RPMI8226 (cell line): ENCODE data around the gene AMBRA1.

Experiments used
- DNase-seq: peaks from one replicate; pipeline ENCODE4 v3.0.0-alpha.2; 2015

Gene AMBRA1

DNA sequence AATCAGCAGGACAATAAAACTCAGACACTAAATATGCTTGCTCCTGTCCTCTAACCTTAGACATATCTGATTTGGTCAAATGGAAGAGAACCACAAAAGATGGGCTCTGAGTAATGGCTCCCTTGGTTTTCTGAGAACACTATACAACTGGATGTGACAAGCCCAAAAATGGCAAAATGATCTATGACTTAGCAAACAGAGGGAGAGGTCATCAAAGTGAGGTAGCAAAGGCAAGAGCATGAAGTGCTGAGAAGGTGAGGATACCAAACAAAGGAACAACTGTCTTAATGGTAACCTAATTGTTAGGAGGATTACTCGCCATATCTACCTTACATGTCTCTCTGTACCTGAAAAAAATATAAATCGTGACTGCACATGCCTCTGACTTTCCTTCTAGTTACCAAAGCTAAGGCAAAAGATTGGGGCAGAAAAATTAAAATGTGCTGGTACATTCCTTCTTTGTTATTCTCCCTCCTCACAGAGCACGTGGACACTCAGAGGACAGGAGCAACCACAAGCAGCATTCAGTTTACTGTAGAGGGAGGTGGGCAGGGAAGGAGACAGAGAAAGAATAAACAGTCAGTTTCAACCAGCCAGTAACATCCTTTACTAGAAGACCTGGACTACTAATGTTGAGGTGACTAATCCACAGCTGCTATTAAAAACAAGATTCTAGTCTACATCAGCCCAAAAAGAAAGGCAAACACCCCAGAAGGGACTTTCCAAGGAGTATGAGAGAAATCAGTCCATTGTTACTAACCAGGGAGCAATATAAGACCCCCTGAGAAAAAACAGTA is 88.8 kb downstream of the AMBRA1 start:
- DNase-seq = no peak

DNA sequence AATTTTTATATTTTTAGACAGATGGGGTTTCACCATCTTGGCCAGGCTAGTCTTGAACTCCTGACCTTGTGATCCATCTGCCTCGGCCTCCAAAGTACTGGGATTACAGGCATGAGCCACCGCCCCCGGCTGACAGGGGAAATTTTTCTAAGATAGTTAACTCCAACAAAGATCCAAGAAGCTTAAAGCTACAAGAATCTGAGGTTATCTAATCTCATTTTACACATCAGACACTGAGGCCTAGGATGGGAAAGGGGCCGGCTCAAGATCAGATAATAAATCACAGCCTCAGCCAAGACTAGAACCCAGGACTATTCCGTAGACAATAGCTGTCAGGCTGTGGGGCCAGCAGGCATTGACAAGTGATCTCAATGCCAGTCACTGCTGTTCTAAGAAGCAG is 94.0 kb downstream of the AMBRA1 start:
- no peak for DNase-seq

DNA sequence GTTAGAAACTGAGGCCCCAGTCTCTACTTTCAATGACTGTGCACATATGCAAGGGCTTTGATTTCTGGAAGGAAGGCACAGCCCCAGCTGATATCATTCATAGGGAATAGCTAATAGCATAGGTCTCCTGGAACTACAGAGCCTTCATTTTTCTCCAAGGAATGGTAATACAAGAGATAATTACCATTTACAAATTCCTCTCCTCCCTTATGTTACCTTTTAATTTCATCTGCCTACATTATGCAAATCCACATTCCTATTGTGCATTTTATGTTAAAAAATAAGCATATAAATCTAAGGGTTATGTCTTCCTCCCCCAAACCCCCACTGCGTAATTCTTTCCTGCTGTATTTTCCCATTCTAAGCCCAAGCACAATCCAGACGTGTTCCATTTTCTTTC is 94.9 kb downstream of the AMBRA1 start:
- DNase-seq = no peak

DNA sequence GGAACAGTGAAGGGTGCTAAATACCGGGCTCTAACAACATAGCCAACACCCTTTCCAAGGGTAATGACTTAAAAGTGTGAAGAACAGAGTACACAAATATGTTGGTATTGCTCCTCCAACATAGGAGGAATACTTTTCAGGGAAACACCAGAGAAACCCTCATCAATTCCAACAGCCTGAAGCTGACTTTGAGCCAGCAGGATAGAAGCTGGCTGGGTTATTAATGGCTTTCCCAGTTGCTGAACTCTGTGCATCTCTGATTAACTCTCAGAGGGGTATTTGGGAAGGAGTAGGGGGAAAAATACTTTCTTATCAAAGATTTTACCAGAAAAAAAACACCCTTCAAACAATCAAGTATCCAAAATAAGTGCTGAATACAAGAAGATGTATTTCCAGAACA is 95.6 kb downstream of the AMBRA1 start:
- no peak for DNase-seq

DNA sequence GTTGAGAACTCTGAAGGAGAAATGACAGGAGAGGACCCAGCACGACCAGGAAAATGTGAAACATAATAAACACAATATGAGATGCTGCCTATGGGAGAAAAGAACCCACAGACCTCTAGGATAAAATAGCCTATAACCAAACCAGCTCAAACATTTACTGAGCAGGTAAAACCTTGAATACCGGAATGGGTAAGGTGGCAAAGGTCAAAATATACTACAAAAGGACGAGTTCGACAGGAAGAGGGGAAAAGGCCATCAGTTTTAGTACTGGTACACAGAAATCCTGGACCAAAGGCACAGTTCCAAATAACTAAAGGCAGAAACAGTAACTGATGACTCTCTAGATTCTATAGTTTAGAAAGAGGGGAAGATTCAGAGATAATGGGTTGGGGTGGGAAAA is 96.3 kb downstream of the AMBRA1 start:
- no peak for DNase-seq

DNA sequence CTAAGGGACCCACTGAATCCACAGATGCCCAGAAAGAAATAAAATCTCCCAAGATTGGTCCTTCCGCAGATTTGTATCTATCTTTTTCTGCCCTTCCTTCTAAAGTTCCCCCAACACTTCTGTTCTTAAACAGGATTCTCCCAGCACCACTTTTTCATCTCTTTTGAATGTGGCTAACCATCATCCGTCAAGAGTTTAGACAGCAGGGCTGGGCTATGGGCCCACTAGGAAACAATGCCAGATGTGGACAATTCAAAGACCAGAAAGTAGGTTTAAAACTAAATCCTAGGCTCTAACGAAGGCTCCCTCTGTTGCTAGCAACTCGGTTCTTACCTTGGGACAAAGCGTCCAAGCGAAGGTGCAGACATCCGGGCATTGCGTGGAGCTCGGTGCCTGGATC is 100.0 kb downstream of the AMBRA1 start:
- DNase-seq = no peak

DNA sequence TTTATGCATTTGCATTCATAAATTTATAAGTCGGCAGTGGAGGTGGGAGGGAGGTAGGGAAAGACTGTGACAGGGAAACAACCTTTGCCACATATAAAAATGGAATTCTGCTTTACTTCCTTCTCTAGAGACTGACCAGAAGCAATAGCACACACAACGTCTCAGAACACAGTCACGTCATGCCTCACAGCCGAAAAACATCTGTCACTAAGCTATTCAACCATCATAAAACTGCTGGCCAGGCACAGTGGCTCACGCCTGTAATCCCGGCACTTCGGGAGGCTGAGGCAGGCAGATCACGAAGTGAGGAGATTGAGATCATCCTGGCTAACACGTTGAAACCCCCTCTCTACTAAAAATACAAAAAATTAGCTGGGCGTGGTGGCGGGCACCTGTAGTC is 101.3 kb downstream of the AMBRA1 start:
- DNase-seq = no peak

DNA sequence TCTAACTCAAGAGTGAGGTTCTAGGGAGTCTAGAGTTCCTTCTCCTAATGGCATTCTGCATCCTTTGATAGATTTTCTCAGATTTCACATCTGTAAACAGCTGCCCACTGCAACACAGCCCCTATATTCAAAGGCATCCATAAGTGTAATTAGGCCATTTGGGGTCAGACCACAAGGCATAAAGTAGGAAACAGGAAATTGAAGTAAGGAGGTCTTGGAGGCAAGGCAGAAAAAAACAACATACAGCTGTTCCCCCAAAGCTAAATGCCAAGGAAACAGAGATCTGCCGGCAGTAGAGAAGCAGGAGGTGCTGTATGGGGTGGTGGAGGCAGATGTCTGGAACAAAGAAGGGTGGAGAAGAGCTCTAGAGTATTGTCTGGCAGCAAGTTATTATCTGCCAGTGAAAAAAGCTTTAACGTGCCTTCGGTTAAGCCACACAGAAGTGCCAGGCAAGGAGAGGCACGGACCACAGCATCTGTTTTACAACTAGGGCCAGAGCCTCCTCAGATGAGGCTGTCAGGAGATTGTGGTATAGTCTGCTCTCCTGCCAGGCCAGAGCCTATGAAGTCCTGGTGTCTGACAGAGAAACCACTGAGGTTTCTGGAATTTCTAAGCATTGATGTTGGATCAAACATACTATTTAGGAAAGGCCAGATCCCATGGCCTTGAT is 102.0 kb downstream of the AMBRA1 start:
- DNase-seq = no peak

DNA sequence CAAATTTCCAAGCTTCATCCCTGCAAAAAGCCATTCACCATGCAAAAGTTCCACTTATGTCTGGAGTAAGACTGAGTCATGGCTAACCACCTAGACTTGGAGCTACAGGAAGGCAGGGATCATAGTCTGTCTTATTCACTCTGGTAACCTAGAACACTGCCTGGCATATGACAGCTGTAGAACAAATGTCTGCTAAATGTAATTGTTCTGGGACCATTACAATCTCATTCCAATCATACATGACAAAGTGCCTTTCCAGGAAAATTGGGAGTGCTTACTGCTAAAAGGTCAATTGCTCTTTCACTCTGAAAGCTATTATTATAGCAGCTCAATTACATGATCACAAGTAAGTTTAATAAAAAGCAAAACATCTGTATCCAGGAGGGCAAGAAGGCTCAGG is 103.2 kb downstream of the AMBRA1 start:
- no peak for DNase-seq

DNA sequence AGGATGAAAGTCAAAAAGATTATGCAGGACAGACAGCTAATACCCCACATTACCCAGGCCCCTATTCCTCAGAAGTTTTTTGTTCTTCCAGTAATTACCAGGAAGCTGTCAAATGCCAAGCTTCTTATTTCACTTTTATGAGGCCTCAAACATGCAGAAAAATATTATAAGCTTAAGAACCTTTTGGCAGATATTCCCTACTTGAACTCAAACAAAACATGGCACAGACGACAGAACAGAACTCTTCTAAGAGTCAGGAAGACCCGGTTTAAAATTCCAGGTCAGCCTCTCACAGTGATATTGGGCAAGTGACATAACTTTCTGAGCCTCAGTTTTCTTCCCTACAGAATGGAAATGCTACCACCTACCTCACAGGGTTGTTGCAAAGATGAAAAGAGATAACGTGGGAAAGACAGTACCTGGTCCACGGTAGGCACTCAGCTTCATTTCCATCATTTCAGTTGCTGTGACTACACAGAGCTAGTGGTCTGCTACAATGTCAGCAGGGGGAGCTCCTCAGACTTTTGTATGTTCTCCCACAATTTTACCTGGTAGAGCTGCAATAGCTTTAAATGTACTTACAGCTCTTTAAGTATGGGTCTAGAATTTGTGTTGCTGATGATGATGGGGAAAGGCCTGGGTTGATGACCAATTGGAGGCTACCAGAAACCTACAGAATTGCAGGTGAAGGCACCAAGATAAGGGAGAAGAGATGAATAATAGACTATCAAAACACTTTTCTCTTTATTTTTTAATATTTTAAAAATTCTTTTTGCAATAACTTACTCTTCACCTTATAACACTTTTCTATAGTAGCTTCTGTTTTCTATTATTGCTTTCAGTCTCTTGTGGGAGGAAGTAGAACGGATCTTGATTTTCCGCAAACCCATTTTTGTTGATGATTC is 103.9 kb downstream of the AMBRA1 start:
- DNase-seq = peak; percentile 48

DNA sequence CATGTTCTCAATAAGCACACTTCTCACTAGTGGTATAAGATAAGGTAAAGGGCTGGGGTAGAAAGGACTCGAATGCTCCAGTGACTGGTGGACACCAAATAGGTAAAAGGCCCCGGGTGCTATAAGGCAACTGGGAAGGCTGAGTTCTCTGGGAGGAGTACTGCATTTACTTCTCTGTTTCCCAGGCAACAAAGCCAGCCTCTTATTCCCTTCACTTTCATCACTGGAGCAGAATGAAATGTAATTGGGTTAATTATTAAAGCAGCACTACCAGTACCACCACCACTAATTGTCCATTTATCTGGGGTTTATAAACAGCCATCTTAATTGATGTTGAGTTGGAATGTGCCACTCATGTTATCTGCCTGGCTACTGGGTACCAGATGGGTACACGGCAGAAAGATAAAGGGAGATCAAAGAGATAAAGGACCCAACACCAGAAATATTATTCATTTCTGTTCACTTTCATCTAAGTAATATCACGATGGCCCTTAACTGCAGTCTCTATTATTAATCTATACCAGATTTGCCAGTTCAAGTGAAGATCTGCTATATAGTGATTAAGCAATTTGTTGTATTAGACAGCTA is 107.9 kb downstream of the AMBRA1 start:
- no peak for DNase-seq

DNA sequence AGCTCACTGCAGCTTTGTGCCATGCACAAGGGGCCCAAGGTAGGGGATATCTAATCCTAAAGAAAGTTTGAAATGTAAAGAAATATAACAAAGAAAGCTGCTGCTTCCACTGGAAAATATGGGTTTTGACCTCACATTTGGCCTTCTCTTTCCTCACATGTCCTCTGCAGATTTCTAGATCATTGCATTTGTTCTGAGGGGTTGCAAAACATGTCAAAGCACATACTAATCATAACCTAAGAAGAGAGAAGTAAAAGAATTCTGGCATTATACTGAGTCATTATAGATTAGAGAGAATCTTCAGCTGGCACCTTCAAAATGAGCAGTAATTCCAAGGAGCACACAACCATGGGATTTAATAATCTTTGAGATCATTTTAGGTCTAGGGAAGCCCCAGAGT is 109.7 kb downstream of the AMBRA1 start:
- no peak for DNase-seq

DNA sequence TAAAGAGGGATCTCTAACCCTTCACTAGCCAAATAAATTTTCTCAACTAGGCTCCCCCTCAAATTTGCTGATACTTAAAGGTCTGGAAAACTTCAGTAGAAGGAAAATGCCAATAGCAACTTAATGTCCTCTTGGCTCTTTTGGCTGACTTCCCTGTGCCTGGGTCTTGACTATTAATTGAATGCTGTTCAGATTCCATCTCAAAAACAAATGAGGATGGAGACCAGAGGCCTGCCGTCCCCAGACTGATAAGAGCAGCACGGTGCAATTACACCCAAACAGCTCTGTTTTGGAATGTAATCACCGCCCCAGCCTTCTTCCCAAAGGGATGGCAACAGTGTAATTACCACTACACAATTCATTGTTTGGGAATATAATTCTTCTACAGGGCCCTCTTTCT is 112.9 kb downstream of the AMBRA1 start:
- no peak for DNase-seq

DNA sequence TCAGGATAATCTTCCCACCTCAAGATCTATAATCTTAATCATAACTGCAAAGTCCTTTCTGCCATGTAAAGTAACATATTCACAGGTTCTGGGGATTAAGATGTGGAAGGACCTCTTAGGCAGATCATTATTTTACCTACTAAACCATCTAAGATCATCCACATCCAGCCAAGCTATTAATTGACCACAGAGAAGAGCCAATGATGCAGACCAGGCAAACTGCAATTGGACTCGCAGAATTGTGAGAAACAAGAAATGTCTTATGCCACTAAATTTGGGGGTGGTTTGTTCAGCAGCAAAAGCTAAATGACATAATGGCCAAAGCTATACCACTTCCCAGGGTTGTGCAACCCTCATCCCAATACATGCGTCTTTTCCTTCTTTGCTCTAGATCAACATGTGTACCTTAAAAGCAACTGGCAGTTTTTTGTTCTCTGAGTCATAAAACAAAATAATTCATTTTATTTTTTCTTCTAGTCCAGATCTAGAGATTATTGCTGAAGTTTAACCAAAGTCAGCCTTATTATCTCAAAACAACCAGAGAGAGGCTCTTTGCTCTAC is 113.6 kb downstream of the AMBRA1 start:
- DNase-seq = no peak

DNA sequence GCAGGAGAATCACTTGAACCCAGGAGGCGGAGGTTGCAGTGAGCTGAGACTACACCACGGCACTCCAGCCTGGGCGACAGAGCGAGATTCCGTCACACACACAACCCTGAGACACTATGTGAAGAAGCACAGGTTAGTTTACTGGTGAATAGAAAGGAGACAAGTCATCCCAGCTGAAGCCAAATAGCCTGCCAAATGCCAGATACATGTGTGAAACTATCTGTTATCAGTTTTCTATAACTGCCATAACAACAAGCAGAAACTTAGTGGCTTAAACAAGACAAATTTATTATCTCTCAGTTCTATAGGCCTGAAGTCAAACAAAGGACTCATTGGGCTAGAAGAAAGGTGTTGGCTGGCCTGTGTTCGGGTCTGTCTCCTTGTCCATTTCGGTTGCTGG is 114.2 kb downstream of the AMBRA1 start:
- DNase-seq = no peak

DNA sequence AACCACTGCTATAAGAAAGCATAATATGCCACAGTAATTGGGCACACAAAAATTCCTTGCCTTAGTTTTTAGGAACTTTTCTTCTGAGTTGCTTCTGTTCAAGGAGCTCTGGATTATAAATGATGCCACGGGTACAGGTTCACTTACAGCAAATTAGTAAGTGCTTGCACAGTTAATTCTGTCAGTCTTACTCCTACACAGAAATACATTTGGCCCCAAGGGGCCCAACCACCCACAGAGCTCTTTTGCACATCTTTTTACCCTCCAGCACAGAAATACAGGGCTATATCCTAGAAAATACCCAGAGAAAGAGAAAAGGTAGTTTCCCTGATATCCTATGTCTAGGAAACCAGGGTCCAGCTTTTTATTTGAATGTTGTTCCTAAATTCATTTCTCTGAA is 115.6 kb downstream of the AMBRA1 start:
- no peak for DNase-seq

DNA sequence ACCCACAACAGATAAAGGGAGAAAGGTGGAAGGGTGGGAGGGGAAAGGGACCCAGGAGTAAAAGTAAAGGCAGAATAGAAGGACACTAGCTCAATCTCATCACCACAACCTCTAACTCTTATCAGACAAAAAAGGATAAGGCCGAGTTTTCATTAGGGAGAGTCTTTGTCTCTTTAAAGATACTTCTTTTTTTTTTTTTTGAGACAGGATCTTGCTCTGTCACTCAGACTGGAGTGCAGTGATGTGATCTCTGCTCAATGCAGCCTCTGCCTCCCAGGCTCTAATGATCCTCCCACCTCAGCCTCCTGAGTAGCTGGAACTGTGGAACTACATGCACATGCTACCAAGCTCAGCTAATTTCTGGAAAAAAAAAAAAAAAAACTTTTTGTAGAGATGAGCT is 116.7 kb downstream of the AMBRA1 start:
- DNase-seq = no peak

DNA sequence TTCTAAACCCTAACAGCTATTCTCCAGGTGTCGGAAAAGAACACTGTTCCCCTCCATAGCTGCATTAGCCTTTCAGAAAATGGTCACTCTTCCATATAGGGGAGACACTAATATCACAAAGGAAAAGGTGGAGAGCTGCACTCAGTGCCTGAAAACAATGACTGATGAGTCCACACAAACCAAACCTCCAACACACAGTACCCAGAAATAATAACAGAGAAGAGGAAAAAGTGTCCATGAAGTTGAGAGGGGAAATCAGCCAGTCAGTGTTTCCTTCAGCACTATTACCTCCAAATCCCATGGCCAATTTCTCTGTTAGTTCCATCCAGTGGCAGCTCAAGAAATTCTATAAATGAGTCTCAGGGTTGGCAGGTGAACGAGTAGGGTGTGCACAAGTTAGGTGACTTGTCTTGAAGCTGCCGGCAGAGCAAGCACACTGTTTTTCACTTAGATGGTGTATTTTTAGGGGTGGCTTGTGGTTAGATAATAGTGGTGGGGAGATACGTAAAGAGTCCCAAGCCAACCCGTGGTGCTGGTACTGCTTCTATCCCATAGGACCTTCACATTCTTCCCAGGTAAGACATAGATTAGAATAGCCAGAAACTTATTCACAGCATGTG is 117.8 kb downstream of the AMBRA1 start:
- DNase-seq = no peak

DNA sequence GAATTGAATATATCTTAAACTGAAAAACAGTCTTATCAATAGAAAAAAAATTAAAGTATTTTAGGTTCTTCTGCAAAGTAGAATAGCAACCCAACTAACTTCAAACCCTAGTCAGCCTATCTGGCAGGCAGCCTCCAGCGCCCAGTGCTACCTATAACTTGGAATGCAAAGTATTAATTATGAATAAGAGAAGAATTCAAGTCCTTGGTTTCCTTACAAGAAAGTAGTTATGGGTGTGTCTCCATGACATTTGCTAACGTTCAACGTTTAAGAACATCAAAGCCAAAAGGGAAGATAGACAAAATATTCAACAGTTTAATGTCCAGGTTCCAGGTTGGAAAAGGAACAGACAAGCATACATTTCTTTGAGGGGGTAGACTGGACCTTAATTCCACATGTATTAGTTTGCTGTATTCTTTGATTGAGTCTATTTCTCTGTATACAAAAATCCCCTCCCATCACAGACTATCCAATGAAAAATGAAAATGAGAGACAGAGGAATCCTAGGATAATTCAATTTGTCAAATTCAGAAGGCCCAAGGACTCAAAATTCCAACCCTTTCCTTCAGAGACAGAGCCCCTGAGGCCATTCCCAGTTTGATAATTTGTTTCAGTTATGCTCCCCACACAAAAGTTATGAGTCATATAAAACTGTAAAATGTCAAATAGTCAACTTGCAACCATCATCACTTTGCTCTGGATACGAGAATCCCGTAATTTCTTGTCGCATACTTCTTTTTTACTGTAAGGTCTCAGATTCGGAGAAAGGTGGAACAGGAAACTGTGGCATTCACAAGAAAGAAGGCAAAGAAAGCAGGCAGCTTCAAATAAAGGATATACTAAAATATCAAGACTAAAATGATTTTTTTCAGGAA is 118.5 kb downstream of the AMBRA1 start:
- no peak for DNase-seq

DNA sequence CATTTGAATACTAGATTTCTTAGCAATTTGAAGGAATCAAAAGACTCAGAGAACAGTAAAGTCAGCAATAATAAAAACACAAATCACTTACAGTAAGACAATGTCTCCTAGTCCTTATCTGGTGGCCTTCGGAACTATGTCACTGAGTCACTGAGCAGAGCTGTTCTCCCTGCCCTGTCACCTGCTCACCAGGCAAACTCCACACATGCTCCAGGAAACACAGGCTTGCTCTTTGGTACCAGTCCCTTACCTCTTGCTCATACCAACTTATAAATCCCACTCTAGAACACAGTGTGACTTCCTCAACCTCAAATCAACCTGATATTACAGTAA is 121.2 kb downstream of the AMBRA1 start:
- no peak for DNase-seq

DNA sequence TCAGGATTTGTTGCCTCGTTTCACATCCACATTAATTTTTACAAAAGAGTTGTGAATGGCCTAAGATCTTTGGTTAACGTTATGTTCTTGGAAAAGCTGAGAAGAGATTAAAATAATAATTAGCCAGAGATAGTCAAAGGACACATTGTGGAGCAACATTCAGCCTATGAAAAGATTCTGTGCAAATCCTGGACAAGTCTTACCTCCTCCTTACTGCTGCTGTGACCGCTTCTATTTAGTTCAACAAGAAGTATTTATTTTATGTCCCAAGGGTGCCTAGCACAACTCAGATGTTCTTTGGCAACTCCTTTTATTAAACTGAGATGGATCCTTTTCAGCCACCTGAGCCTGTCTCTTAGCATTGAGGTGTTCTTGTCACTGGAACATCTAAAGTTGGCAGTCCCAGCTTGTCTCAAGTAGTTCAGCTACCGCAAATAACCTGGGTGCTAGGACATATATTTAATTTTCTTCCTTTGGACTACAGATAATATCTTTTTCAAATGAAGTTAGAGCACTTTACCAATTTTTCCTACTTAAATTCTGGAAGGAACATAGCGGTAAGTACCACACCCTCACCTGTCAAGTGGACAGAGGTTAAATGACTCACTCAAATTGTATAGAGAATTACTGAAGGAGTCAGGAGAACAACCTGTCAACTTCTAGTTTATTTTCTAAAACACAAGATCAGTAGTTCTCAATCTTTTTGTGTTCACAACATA is 121.7 kb downstream of the AMBRA1 start:
- no peak for DNase-seq
